PC-9 (cell line): ENCODE measurements around the gene LMO4.

Experiments
- EZH2 ChIP-seq: fragments of 200-600 bp; sonication (generic); IDR thresholded peaks from 2 replicates; pipeline ENCODE4 v1.8.0; 2017; ENCODE audit warnings: antibody characterized with exemption, low read depth
- TF ChIP-seq, protein P1 (sequence below): fragments of 200-600 bp; sonication (generic); conservative IDR thresholded peaks from 2 replicates; pipeline ENCODE4 v1.6.1; 2017; ENCODE audit warnings: mixed run types, antibody characterized with exemption, mild to moderate bottlenecking, moderate library complexity

DNA sequence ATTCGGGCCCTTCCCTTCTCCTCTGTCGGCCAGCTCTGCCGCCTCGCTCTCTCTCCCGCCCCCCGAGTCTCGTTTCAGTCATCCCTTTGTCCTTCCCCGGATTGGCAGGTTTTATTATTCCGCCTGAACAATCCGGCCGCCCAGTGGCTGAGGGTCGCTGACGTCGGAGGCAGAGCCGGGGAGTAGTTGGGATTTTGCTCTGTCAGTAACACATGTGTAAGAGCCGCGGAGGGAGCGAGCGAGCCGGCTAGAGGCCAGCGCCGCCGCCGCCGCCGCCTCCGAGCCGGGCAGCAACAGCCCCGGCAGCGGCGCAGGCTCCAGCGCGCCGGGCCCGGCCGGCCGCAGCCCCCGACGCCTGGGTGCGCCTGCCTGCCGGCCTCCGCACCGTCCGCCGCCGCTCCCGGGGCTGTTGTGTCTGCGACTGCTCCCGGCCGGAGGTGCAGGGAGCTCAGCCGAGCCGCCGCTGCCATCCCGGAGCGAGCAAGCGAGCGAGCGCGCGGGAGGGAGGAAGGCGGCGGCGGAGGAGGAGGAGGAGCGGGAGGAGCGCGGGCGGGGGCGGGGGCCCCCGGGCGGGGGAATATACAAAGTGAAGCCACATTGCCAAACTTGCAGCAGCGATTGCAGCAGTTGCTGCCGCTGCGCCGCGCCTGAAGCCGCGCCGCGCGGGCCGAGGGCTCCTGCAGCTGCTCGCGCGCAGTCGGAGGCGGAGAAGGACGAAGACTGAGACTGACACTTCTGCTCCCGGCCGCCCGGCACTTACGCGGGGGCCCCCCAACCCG is at the start of gene LMO4:
- TF ChIP-seq, protein P1, sequence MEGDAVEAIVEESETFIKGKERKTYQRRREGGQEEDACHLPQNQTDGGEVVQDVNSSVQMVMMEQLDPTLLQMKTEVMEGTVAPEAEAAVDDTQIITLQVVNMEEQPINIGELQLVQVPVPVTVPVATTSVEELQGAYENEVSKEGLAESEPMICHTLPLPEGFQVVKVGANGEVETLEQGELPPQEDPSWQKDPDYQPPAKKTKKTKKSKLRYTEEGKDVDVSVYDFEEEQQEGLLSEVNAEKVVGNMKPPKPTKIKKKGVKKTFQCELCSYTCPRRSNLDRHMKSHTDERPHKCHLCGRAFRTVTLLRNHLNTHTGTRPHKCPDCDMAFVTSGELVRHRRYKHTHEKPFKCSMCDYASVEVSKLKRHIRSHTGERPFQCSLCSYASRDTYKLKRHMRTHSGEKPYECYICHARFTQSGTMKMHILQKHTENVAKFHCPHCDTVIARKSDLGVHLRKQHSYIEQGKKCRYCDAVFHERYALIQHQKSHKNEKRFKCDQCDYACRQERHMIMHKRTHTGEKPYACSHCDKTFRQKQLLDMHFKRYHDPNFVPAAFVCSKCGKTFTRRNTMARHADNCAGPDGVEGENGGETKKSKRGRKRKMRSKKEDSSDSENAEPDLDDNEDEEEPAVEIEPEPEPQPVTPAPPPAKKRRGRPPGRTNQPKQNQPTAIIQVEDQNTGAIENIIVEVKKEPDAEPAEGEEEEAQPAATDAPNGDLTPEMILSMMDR, result no peak
- no peak for TF ChIP-seq EZH2
